PC-3 (cell line): Measurements from ENCODE around the gene ATP10B. TPM values are rescaled to one million over a fixed set of nuclear protein-coding genes. Genes with fewer than 3 reads are reported as not detected.
"Not testable (repeated sequence)": the region's sequence is repeated elsewhere in the genome, so short reads cannot be mapped to it uniquely, and the experiment has no call there.

Source experiments
- ATAC-seq: fragments of 200-7000 bp; cut with Tn5 transposase; 2 replicates; pipeline ENCODE4 v1.9.1; 2020; ENCODE audit warnings: mild to moderate bottlenecking, moderate library complexity
- BruUV-seq: library from RNA; stranded (reverse); fragments of 400-500 nt; replicated peaks from 2 replicates; lab custom pipeline; 2021; lab: Mats Ljungman, UMichigan
- CTCF ChIA-PET: fragments of 300-600 bp; sonication (Branson Sonifier 250); formaldehyde crosslinking; loops from one replicate; lab custom pipeline; 2022; ENCODE audit warnings: antibody characterized with exemption; lab: Charles Lee
- POLR2A ChIA-PET: fragments of 300-600 bp; sonication (Branson Sonifier 250); formaldehyde crosslinking; loops from one replicate; lab custom pipeline; 2022; ENCODE audit warnings: antibody characterized with exemption; ENCODE audit not compliant: unreplicated experiment; lab: Charles Lee
- DNase-seq: peaks from one replicate; pipeline ENCODE4 v3.0.0-alpha.2; 2015
- H2AFZ ChIP-seq: fragments of 300-600 bp; sonication (generic); 2 replicates; pipeline ENCODE4 v1.6.0; 2016; ENCODE audit warnings: antibody characterized with exemption, low read length
- H3F3A ChIP-seq: fragments of 300-600 bp; sonication (generic); one replicate; pipeline ENCODE4 v1.6.0; 2017; ENCODE audit warnings: antibody characterized with exemption, low read length, control low read depth, mild to moderate bottlenecking; ENCODE audit not compliant: unreplicated experiment
- H3K27ac ChIP-seq: fragments of 300-600 bp; sonication (generic); 2 replicates; pipeline ENCODE4 v1.5.1; 2016; ENCODE audit warnings: mild to moderate bottlenecking, low read length
- H3K27me3 ChIP-seq: fragments of 300-600 bp; sonication (generic); 2 replicates; pipeline ENCODE4 v1.6.1; 2016; ENCODE audit warnings: low read length, mixed read lengths
- H3K36me3 ChIP-seq: fragments of 300-600 bp; sonication (generic); 2 replicates; pipeline ENCODE4 v1.6.1; 2016; ENCODE audit warnings: low read depth, mixed run types, low read length, mixed read lengths
- H3K4me1 ChIP-seq: fragments of 300-600 bp; sonication (generic); 2 replicates; pipeline ENCODE4 v1.5.1; 2016; ENCODE audit warnings: low read length; ENCODE audit not compliant: insufficient read depth
- H3K4me2 ChIP-seq: fragments of 300-600 bp; sonication (generic); 2 replicates; pipeline ENCODE4 v1.6.0; 2016; ENCODE audit warnings: low read length
- H3K4me3 ChIP-seq: fragments of 300-600 bp; sonication (generic); 2 replicates; pipeline ENCODE4 v1.5.1; 2016; ENCODE audit warnings: mild to moderate bottlenecking, low read length, mixed read lengths
- H3K79me2 ChIP-seq: fragments of 300-600 bp; sonication (generic); 2 replicates; pipeline ENCODE4 v1.6.1; 2017; ENCODE audit warnings: low read length, mixed read lengths
- H3K9ac ChIP-seq: fragments of 300-600 bp; sonication (generic); 2 replicates; pipeline ENCODE4 v1.6.0; 2016; ENCODE audit warnings: mild to moderate bottlenecking, low read length
- H3K9me2 ChIP-seq: fragments of 300-600 bp; sonication (generic); replicated peaks from 2 replicates; pipeline ENCODE4 v1.6.1; 2016; ENCODE audit warnings: mixed run types, low read length, mixed read lengths
- H3K9me3 ChIP-seq: fragments of 300-600 bp; sonication (generic); 2 replicates; pipeline ENCODE4 v1.6.1; 2016; ENCODE audit warnings: low read length, mixed read lengths
- H4K20me1 ChIP-seq: fragments of 300-600 bp; sonication (generic); 2 replicates; pipeline ENCODE4 v1.6.1; 2016; ENCODE audit warnings: low read length, mixed read lengths
- EZH2 ChIP-seq: fragments of 300-600 bp; sonication (generic); IDR thresholded peaks from one replicate; pipeline ENCODE4 v1.6.1; 2017; ENCODE audit warnings: antibody characterized with exemption, mild to moderate bottlenecking, low read length; ENCODE audit not compliant: unreplicated experiment
- EZH2phosphoT487 ChIP-seq: fragments of 300-600 bp; sonication (generic); IDR thresholded peaks from 2 replicates; pipeline ENCODE4 v1.6.1; 2018; ENCODE audit warnings: mild to moderate bottlenecking, antibody characterized with exemption, low read length, borderline replicate concordance
- intact Hi-C: fragments of 100-400 bp; cut with micrococcal nuclease; formaldehyde crosslinking; loops from 2 replicates; pipeline ENCODE4 v1.9.0; 2023
- total RNA-seq: library from RNA; depleted of rRNA; stranded (reverse); fragments of >200 nt; gene quantifications from 2 replicates; pipeline ENCODE4 v1.2.3, GENCODE V29; 2014
- TF ChIP-seq, protein P1 (sequence below): fragments of 300-600 bp; sonication (generic); conservative IDR thresholded peaks from 2 replicates; pipeline ENCODE4 v1.5.1; 2017; ENCODE audit warnings: antibody characterized with exemption, low read depth, mild to moderate bottlenecking, low read length

ATP10B gene
- total RNA-seq, 1 experiment from 2014 or later, result not detected

DNA sequence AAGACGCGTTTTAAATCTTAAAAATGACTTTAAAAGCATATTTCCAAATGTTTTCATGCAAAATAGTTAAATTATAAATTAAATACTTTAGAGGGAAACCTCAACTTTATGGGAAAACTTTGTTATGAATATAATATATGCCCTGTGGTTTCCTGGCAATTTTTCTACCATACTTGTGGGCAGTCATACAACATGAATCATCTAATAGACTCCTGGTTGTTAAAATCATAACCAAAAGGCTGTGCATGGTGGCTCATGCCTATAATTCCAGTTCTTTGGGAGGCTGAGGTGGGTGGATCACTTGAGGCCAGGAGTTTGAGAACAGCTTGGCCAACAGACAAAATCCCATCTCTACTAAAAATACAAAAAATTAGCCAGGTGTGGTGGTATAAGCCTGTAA lies 18.2 kb downstream of the ATP10B start:
- no peaks in the 10 kb centered on the region for H3K27me3 ChIP-seq
- ChIA-PET CTCF (no interaction called here), POLR2A (no interaction called here)
- H3K27ac ChIP-seq, result no peak overlapping the region
- H3K36me3 ChIP-seq, result no peaks in the 10 kb centered on the region
- TF ChIP-seq EZH2 (no peak), EZH2phosphoT487 (no peak)
- TF ChIP-seq, protein P1, sequence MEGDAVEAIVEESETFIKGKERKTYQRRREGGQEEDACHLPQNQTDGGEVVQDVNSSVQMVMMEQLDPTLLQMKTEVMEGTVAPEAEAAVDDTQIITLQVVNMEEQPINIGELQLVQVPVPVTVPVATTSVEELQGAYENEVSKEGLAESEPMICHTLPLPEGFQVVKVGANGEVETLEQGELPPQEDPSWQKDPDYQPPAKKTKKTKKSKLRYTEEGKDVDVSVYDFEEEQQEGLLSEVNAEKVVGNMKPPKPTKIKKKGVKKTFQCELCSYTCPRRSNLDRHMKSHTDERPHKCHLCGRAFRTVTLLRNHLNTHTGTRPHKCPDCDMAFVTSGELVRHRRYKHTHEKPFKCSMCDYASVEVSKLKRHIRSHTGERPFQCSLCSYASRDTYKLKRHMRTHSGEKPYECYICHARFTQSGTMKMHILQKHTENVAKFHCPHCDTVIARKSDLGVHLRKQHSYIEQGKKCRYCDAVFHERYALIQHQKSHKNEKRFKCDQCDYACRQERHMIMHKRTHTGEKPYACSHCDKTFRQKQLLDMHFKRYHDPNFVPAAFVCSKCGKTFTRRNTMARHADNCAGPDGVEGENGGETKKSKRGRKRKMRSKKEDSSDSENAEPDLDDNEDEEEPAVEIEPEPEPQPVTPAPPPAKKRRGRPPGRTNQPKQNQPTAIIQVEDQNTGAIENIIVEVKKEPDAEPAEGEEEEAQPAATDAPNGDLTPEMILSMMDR, result no peak
- ATAC-seq, result no peak
- BruUV-seq, result no TSS peak
- no peak for DNase-seq
- H3K4me2 ChIP-seq, result no peak overlapping the region
- intact Hi-C loops, result no loop called here
- H3K4me3 ChIP-seq, result no peak overlapping the region
- no peaks in the 10 kb centered on the region for H3K9me2 ChIP-seq
- H3K9me3 ChIP-seq, result no peaks in the 10 kb centered on the region
- no peaks in the 10 kb centered on the region for H3F3A ChIP-seq
- H3K9ac ChIP-seq, result no peak overlapping the region
- no peaks in the 10 kb centered on the region for H3K4me1 ChIP-seq
- H3K79me2 ChIP-seq, result no peaks in the 10 kb centered on the region
- no peaks in the 10 kb centered on the region for H4K20me1 ChIP-seq
- H2AFZ ChIP-seq, result no peak overlapping the region

DNA sequence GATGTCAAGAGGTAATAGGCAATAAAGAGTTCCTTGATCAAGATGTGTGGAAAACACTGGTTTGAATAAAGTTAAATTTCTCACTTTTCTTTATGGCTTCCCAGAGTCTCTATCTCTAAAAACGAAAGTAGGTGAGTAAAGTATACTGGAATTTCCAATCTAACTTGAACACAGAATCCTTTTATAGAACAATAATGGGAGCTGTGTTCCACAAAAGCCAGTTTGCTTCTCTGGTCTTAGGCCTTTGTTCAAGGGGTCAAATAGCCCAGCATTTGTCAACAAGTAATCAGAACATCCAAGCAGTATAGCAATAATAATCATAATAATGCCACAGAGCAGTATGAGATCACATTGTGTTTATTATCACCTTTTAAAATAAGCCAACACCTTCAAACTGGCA lies 20.2 kb downstream of the ATP10B start:
- DNase-seq (no peak), ATAC-seq (no peak)
- intact Hi-C loops, result no loop called here
- no peak overlapping the region for H3K9ac ChIP-seq
- no peaks in the 10 kb centered on the region for H3K36me3 ChIP-seq
- no peaks in the 10 kb centered on the region for H3K9me3 ChIP-seq
- H3K27ac ChIP-seq, result no peak overlapping the region
- POLR2A ChIA-PET, result no interaction called here
- no peaks in the 10 kb centered on the region for H3K9me2 ChIP-seq
- CTCF ChIA-PET, result no interaction called here
- TF ChIP-seq, protein P1, result no peak
- TF ChIP-seq EZH2 (no peak), EZH2phosphoT487 (no peak)
- H3K4me3 ChIP-seq, result no peak overlapping the region
- H2AFZ ChIP-seq, result no peak overlapping the region
- no peaks in the 10 kb centered on the region for H3F3A ChIP-seq
- H4K20me1 ChIP-seq, result no peaks in the 10 kb centered on the region
- H3K27me3 ChIP-seq, result no peaks in the 10 kb centered on the region
- no peak overlapping the region for H3K4me2 ChIP-seq
- no TSS peak for BruUV-seq
- no peaks in the 10 kb centered on the region for H3K4me1 ChIP-seq
- no peaks in the 10 kb centered on the region for H3K79me2 ChIP-seq

DNA sequence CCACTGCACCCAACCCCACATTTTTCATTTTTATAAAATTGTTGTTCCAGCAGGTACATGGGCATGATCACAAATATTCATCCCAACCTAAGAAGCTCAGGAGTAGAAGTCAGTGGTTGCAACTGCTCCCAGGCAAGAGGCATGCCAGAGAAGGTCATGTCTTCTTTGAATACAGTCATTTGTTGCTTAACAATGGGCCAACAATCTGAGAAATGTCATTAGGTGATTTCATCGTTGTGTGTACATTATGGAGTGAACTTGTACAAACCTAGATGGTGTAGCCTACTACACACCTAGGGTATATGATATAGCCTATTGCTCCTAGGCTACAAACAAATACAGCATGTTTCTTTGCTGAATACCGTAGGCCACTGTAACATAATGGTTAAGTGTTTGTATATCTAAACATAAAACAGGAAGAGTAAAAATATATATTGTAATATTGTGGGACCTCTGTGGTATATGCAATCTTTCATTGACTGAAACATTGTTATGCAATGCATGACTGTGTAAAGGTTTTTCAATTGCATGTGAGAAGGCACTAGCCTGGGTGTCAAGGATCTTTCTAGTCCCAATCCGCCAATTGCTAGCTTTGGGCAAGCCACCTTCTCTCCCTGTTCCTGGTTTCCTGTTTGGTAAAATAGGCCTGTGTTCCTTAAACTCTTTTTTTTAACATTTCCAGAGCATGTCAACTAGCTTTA lies 27.6 kb downstream of the ATP10B start:
- intact Hi-C loops, result no loop called here
- ChIA-PET CTCF (no interaction called here), POLR2A (no interaction called here)
- no peak overlapping the region for H3K9ac ChIP-seq
- no peaks in the 10 kb centered on the region for H4K20me1 ChIP-seq
- no peak overlapping the region for H3K27ac ChIP-seq
- no peaks in the 10 kb centered on the region for H3F3A ChIP-seq
- H3K4me2 ChIP-seq, result no peak overlapping the region
- no TSS peak for BruUV-seq
- TF ChIP-seq, protein P1, result no peak
- TF ChIP-seq EZH2 (no peak), EZH2phosphoT487 (no peak)
- no peaks in the 10 kb centered on the region for H3K79me2 ChIP-seq
- ATAC-seq, result no peak
- H2AFZ ChIP-seq, result no peak overlapping the region
- H3K36me3 ChIP-seq, result no peaks in the 10 kb centered on the region
- H3K4me3 ChIP-seq, result no peak overlapping the region
- H3K27me3 ChIP-seq, result no peaks in the 10 kb centered on the region
- no peaks in the 10 kb centered on the region for H3K4me1 ChIP-seq
- H3K9me2 ChIP-seq, result no peaks in the 10 kb centered on the region
- DNase-seq, result no peak
- no peaks in the 10 kb centered on the region for H3K9me3 ChIP-seq

DNA sequence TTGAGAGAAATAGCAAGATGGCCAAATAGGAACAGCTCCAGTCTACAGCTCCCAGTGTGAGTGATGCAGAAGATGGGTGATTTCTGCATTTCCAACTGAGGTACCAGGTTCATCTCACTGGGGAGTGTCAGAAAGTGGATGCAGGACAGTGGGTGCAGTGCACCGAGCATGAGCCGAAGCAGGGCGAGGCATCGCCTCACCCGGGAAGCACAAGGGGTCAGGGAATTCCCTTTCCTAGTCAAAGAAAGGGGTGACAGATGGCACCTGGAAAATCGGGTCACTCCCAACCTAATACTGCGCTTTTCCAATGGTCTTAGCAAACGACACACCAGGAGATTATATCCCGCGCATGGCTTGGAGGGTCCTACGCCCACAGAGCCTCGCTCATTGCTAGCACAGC lies 39.0 kb downstream of the ATP10B start:
- BruUV-seq, H3K4me3 ChIP-seq, H3K27ac ChIP-seq, H3K4me2 ChIP-seq, H4K20me1 ChIP-seq, H3K36me3 ChIP-seq, H3K79me2 ChIP-seq, H3K4me1 ChIP-seq, H3K9me2 ChIP-seq, intact Hi-C loops, H3K27me3 ChIP-seq, H3K9me3 ChIP-seq, ATAC-seq, H2AFZ ChIP-seq, POLR2A ChIA-PET, CTCF ChIA-PET, DNase-seq, H3K9ac ChIP-seq, H3F3A ChIP-seq: not testable (repeated sequence)
